NCI-H510A (cell line): ENCODE data around the gene DIAPH2.
"Not testable (repeated sequence)": the region's sequence is repeated elsewhere in the genome, so short reads cannot be mapped to it uniquely, and the experiment has no call there.

ENCODE experiments used
- DNase-seq: peaks from one replicate; lab custom pipeline; 2025; lab: John Stamatoyannopoulos, UW

The DIAPH2 gene

GRCh38 chrX:96684339-96685209 lies at the start of gene DIAPH2:
TSS of gene DIAPH2 (plus strand) at chrX:96684842.
- DNase-seq = peak; percentile 57

GRCh38 chrX:96650023-96650422 lies 34.6 kb upstream of the DIAPH2 start:
- DNase-seq = no peak

GRCh38 chrX:96655947-96656623 lies 28.6 kb upstream of the DIAPH2 start:
- no peak for DNase-seq

GRCh38 chrX:96682516-96682915 lies 2.1 kb upstream of the DIAPH2 start:
- no peak for DNase-seq

GRCh38 chrX:96683997-96684338 lies 674 bp upstream of the DIAPH2 start:
- DNase-seq = no peak

- DNase-seq = no peak
These were observed 813 bp downstream of the DIAPH2 start for GRCh38 chrX:96685210-96686099.

GRCh38 chrX:96687776-96688175 lies 3.1 kb downstream of the DIAPH2 start:
- no peak for DNase-seq

- no peak for DNase-seq
These were observed 4.1 kb downstream of the DIAPH2 start for GRCh38 chrX:96688789-96689188.

- DNase-seq = no peak
These were observed 5.3 kb downstream of the DIAPH2 start for GRCh38 chrX:96689991-96690390.

- DNase-seq = no peak
These were observed 7.8 kb downstream of the DIAPH2 start for GRCh38 chrX:96692454-96692853.

GRCh38 chrX:96692890-96693289 lies 8.2 kb downstream of the DIAPH2 start:
- no peak for DNase-seq

GRCh38 chrX:96693407-96693806 lies 8.8 kb downstream of the DIAPH2 start:
- DNase-seq = no peak

GRCh38 chrX:96696462-96696861 lies 11.8 kb downstream of the DIAPH2 start:
- DNase-seq = no peak

- no peak for DNase-seq
These were observed 16.0 kb downstream of the DIAPH2 start for GRCh38 chrX:96700625-96701024.

GRCh38 chrX:96703379-96703778 lies 18.7 kb downstream of the DIAPH2 start:
- DNase-seq = no peak

GRCh38 chrX:96703816-96704215 lies 19.2 kb downstream of the DIAPH2 start:
- no peak for DNase-seq

- no peak for DNase-seq
These were observed 20.0 kb downstream of the DIAPH2 start for GRCh38 chrX:96704629-96705028.

- DNase-seq = no peak
These were observed 21.3 kb downstream of the DIAPH2 start for GRCh38 chrX:96705905-96706304.

GRCh38 chrX:96707804-96708203 lies 23.2 kb downstream of the DIAPH2 start:
- no peak for DNase-seq

GRCh38 chrX:96710031-96710430 lies 25.4 kb downstream of the DIAPH2 start:
- no peak for DNase-seq

GRCh38 chrX:96713303-96713702 lies 28.7 kb downstream of the DIAPH2 start:
- no peak for DNase-seq

- not testable (repeated sequence) for DNase-seq
These were observed 29.8 kb downstream of the DIAPH2 start for GRCh38 chrX:96714393-96714792.
